NB4 (cell line): ENCODE measurements around the gene GARIN5B.

ENCODE experiments used
- CTCF ChIP-seq: IDR thresholded peaks from one replicate; pipeline ENCODE4 v1.5.1; 2012; ENCODE audit warnings: low read depth, low read length
- MAX ChIP-seq: IDR thresholded peaks from 2 replicates; pipeline ENCODE4 v1.6.1; 2011; ENCODE audit warnings: low read depth, low read length
- MYC ChIP-seq: IDR thresholded peaks from 2 replicates; pipeline ENCODE4 v1.6.1; 2011; ENCODE audit warnings: low read depth, low read length
- POLR2A ChIP-seq: IDR thresholded peaks from 2 replicates; pipeline ENCODE4 v1.6.1; 2011; ENCODE audit warnings: mild to moderate bottlenecking; ENCODE audit not compliant: insufficient read length; ENCODE audit errors: extremely low read depth

DNA sequence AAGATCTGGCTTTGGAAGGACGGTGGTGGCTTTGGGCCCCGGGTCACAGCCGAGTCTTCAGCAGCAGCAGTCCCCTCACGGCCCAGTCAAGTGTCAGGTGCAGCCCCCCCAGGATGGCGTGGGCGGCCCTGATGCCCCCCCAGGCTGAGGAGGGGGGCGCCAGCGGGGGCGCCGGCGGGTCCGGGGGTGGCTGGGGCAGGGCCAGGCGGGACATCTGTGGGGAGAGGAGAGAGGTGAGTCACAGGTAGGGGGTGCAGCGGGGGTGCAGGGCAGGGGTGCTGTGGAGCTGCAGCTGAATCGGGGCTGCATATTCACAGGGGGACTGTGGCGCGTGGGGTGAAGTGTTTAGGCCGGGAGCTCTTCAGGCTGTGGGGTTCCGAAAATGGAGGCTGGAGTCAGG is 2.9 kb upstream of the GARIN5B start:
- TF ChIP-seq CTCF (no peak), POLR2A (no peak), MAX (no peak), MYC (no peak)
